CD4-positive, alpha-beta T cell treated with Interferon alpha-2 for 1 hour (primary cell): ENCODE results near the gene SMYD3.

Experiments
- DNase-seq, 2 donors: peaks; one replicate each; pipeline ENCODE4 v3.0.0-alpha.2; 2020 to 2022

Gene SMYD3

DNA sequence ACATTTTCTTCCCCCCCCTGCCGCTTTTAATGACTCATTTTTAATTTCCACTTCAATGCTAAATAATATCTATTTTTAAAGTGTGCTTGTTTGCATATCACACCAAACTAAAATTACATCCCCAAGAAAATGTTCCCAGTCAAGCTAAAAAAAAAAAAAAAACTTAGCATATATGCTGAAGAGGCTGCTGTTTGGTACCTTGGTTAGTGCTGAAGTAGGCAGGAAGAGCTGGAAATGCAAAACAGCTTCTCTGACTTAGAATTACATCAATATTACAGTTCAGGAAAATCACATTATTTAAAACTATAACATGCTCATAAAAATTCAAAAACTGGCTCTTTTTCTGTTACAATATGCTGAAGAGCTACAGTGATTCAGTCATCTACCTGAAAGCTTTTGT lies 372.3 kb downstream of the SMYD3 start:
- no peak for DNase-seq

DNA sequence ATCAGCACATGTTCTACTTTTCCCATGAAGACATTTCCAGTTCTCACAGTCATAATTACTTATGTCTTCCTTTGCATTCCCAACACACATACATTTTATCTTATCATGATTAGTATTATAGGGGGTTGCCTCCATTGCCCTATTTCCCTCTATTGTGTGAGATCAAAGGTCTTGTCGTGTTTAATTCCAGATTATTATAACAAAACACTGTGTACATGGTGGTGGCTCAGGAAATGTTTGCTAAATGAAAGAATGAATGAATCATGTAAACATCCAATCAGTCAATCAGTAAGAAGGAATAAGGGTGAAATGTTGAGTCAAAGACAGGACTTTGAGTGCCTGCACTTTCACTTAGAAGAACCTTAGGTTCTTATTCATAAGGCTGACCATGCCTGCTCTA lies 376.0 kb downstream of the SMYD3 start:
- DNase-seq = no peak

DNA sequence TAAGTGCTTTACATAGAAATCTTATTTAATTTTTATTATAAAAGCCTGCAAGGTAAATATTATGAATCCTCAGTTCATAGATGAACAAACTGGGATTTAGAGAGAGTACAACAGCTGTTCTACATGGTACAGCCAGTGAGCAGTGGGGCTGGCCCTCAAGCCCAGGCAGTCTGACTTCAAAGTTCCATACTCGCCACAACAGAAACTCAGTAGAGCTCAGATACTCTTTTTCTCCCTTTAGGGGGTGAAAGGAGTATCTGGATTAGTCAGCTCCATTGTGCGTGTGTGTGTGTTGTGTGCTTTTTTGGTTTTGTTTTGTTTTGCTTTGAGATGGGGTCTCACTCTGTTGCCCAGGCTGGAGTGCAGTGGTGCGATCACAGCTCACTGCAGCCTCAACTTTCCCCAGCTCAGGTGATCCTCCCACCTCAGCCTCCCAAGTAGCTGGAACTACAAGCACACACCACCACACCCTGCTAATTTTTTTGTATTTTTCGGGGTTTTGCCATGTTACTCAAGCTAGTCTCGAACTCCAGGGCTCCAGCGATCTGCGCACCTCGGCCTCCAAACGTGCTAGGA lies 378.5 kb downstream of the SMYD3 start:
- DNase-seq = no peak

DNA sequence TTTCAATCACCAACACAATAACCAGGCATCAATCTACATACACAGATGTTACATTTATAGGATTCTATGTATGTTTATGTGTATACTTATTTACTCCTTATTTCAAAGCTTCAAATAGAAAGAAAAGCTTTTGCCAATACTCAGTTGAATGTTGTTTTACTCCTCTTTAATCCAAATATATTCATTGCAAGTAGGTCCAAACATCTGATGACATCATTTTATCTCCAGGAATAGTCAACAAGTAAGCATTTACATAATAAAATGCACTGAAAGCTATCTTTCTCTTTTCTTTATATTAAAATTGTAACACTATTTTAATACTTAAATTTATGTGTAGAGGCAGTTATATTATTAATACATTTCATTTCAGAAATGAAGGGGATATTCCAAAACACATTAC lies 380.5 kb downstream of the SMYD3 start:
- DNase-seq = no peak

DNA sequence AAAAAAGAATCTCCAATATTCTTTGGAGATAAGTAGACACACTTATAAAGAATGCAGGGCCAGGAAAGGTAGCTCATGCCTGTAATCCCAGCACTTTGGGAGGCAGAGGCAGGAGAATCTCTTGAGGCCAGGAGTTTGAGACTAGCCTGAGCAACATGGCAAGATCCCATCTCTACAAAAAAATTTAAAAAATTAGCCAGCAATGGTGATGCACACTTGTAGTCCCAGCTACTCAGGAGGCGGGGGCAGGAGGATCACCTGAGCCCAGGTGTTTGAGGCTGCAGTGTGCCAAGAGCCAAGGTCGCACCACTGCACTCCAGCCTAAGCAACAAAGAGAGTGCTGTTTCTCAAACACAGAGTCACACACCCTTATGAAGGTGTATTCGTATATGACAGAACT lies 385.0 kb downstream of the SMYD3 start:
- no peak for DNase-seq

DNA sequence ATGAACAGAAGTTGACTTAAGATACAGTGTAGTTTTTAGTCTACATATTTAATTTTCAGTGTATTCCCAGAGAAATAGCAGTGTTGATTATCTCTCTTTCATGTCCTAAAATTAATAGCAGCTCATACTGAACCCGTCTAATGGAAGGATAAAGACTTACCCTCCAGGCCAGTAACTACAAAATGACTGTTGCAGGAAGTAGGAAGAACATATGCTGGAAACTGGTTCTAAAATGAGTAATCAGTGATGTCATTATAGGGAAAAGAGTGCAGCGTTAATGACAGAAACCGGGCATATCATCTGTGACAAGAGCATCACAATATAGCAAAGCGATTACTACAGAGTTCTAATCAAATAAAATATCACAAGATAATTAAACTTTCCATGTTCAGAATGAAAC lies 385.5 kb downstream of the SMYD3 start:
- no peak for DNase-seq

DNA sequence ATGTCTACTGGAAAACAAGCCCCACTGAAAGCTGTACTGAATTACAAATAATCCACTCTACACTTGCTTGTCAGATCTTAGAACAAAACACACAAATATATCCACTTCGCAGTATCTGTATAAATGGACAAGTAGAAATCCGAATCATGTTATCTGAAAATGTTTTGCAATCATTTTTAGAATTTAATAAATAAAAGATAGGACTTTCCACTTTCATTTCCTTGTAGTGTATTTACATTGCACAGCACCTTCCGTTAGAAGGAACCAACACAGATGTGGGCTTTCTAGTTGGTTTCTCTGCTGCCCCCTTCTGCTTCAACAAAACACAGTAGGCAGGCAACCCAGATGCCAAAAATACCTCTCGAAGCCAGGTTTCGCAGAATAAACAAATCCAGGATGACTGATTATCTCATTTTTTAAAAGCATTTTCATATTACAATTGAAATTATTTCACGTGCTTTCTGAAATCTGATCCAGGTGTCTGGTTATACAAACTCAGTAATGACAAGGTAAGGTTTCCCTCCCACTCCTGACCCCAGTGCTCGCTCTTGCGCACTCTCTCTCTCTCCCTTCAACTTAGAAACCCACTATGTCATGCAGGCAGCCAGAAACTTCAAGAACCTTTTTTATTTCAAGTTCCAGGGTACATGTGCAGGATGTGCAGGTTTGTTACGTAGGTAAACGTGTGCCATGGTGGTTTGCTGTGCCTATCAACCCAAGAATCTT lies 389.9 kb downstream of the SMYD3 start:
- peak; percentile 64 to 67 for DNase-seq

DNA sequence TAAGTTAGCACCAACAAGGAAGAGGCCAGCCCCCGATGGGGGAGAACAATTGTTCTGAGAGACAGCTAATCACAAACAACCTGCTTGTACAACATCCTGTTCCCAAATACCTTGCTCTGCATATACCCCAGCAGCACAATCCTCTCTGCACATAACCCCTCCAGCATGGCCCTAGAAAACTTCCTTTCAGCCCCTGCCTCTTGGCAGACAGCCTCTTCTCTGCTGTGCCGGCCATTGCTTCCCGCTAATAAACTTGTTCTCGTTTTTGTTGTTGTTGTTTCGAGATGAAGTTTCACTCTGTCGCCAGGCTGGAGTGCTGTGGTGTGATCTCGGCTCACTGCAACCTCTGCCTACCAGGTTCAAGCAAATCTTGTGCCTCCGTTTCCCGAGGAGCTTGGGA lies 392.7 kb downstream of the SMYD3 start:
- DNase-seq = no peak

DNA sequence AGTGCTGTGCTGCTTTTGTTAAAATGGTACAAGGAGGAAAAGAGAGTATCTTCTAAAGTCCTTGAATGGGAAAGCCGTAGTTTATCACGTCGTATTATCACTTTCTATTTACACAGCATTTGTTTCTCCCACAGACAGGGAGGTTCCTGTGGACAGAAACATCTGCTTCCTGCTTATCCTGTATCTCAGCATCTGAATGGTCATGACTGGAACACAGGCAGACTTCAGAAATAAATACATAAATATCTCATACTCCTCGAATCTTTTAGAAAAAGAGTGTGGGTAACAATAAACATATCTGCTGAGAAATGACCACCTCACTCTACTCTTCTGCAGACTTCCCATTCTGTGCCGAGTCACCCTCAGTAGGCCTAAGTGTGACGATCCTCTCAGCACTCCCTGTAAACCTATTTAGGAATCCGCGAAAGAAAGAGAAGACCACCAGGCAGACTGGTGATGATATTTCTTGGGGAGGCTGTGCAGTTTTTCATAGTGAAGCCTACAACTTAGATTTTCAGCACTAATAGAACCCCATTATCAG lies 393.5 kb downstream of the SMYD3 start:
- no peak for DNase-seq

DNA sequence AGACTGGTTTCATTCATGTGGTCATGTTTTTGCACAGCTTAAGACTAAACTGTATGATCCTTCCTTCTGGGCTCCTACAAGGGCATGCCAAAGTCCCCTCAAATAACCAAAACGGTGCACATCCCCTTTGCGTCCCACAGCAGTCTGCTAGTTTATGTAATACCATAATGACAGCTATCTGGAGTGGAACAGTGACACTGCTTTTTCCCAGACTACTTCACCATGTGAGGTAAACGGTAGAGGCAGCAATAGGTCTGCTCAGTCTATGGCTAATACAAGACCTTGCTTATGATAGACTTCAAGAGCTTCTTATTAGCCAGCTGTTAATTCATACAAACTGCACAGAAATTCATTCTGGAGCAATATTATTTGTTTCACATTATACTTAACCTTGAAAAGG lies 395.5 kb downstream of the SMYD3 start:
- no peak for DNase-seq

DNA sequence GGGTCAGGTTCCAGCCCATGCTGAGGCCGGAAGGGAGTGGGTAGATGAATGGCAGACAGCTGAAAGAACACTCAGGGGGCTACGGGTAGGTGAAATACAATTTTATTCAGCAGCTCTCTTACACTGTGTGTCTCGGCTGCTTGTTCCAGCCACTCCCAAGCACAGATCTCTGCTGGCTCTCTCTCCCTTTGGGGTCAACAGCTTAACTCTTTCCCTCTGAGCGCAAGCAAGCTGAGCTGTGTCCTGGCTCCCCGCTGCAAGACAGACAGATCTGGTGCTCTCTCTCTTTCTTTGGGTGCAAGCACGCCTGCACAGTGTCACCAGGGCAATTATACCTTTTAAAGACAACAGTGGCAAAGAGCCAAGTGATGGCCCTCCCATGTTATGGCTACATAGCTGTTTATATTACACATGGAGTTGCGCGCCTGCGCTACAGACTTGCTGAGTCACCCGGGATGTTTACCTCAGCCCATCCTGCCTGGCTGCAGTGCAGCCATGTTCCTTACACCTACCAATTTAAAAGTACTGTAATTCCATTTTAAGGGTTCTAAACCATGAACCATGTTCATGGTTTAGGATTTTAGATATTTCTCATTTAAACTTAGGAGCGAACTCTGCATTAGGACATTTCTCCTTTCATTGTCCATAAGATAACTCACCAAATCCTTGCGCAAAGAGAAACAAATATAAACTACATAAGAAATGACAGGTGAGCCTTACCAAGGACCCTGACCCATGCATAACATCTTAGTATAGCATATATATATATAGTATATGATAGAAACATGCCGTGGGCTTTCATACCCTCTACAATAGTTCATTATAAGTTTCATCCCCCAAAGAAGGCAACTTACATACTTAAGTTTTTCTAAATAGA lies 396.5 kb downstream of the SMYD3 start:
- DNase-seq = no peak

DNA sequence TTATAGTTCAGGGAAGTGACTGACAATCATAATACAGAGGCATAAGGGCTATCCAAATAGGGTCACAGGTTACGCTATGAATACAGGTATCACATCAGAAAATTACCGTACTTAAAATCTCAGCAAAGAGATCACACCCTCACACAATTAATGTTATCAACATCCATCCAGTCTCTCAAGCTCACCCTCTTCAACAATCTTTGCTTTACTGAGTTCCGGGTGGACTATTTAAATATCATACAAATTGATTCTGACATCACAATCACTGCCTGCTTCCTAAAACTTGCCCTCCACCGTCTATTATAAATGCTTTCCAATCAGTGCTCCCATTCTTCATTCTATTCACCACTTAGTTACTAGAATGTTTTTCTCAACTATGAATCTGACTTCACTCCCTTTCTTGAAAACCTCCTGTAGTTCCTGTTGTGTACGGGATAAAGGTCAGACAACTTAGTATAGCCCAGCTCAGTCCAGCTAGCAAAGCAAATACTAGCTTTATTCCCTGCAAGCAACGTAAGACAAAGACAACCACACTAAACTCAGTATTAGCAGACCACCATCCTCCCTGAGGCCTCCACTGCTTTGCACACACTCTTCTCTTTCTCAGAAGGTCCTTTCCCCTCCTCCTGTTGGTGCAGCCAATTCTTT lies 398.7 kb downstream of the SMYD3 start:
- DNase-seq = no peak

DNA sequence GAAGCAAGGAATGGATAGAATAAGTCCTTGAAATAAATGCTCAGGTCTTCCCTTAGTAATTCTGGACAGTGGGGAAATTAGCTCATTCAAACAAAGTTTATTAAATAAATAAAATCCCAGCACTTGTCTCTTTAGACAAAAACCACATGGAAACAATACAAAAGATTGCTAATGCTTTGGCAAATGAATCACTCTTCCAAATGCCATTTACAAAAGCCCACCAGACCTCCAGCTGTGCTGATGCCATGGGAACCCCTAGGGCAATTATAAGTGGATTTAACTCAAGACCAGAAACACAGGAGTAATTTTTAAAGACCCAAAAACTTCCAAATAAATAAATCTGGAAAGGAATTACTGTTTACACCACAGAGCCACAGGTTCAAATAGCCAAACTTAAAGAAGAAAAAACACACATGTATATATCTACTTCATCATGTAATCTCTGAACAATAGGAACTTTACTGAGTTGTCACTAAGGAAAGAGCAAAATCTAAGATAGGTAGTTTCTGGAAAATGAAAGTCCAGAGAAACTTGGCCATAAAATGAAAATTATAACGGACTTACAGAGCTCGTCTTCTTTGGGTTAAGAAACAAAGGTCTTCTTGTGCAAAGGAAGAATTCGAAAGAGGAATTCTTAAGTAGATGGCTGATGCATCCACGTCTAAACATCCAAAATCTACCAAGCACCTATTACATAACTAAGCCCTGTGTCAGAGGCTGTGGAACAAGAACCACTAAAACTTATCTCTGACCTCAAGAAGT lies 399.4 kb downstream of the SMYD3 start:
- no peak for DNase-seq

DNA sequence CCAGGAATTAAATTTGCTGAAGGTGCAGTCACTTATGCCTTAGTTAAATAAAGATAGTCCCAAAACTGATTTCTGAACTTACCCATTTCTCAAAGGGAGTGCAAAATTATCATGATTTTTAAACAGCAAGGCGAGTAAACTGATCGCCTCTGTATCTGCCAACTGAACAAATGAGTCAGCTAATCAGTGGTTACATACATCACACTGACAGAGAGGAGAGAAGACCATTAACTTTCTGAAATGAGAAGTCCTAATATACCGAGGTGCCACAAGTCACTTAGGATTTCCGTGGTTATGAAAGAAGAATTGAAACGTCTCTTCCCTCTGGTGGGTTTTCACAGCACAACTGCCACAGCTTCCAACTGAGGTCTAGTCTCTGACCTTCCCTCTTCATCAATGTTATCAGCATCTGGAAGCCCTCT lies 400.7 kb downstream of the SMYD3 start:
- DNase-seq = no peak

DNA sequence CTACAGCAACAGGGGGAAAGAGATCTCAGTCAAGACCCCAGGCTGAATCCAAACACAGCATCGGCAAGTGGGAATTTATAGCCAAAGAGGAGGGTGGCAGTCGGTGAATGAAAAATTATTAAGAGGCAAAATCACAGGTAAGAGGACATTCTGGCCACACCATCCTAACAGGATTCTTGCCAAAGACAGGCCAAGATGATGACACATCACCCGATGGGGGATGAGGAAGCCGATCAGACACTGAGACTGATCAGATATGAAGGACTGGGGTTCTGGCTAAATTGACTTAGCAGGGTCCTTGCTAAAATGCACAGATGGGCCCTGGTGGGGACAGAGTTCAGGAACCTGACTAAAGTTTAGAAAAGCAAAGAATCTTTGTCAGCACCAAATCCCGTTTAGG lies 402.2 kb downstream of the SMYD3 start:
- DNase-seq = no peak

DNA sequence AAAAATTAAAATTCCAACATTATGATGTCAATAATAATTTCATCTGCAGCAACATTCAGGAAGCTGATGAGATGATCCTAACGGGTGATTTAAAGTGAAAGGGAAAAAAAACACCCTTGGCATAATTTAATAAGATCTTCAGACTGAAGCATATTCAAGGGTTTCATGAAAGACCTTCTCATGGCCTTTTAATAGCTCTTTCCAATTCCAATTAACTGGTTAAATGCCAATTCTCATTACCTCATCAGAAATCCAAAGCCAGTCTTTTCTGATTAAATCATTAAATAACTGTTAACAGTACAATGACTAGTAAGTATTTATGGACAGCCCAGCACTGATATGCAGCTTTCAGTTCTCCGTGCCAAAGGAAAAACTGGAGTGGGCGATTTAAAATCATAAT lies 407.5 kb downstream of the SMYD3 start:
- no peak for DNase-seq

DNA sequence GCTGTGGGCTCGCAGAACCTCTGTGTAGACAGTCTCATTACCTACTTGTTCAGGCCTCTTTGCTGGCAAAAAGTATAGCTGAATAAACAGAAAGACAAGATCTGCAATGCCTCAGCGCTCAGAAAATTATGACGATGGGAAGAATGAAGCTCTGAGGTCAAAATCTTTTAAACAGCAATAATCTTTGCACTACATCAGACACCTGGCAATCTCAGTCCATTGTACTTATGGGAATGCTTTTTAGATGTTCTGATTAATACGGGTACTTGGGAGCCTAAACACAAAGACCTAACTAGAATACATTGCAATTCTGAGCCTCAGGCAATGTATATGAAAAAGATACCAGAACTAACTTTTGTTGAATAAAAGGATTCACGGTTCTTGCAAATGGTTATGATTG lies 410.7 kb downstream of the SMYD3 start:
- DNase-seq = no peak

DNA sequence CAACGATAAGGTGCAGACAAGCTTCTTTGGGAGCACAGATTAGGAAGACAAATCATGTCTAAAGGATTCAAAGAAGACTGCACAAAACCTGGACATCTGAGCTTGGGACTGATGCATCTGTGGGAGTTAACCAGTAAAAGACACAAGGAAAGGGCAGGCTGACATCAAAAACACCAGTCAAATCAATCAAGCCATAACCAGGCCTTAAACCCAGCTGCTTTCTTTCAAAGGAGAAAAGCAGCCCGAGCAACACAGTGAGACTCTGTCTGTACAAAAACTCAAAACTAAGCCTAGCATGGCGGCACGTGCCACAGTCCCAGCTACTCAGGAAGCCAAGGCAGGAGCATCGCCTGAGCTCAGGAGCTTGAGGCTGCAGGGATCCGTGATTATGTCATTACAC lies 411.6 kb downstream of the SMYD3 start:
- DNase-seq = no peak

DNA sequence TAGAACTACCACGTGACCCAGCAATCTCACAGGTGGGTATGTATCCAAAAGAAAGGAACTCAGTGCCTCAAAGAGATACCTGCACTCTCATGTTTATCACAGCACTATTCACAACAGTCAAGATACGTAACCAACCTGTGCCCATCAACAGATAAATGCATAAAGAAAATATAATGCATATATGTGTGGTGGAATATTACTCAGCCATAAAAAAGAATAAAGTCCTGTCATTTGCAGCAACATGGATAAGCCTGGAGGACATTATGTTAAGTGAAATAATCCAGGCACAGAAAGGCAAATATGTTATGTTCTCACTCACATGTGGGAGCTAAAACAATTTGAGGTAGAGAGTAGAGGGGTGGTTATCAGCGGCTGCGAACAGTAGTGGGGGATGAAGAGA lies 413.8 kb downstream of the SMYD3 start:
- DNase-seq = no peak

DNA sequence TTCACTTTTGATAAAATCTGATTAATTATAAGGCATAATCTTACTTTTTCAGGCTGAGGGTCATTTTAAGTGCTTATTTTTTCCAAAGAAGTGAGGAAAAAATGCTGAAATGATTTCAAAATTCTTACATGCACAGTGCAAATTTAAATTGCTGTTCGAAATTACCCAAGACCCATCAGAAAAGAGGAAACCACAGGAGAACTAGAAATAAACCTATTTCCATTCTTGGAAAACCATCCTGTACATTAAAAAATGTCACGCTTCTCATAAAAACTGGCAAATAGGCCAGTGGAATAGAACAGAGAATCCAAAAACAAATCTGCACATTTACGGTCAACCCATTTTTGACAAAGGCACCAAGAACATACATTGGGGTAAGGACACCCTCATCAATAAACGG lies 414.9 kb downstream of the SMYD3 start:
- no peak for DNase-seq

DNA sequence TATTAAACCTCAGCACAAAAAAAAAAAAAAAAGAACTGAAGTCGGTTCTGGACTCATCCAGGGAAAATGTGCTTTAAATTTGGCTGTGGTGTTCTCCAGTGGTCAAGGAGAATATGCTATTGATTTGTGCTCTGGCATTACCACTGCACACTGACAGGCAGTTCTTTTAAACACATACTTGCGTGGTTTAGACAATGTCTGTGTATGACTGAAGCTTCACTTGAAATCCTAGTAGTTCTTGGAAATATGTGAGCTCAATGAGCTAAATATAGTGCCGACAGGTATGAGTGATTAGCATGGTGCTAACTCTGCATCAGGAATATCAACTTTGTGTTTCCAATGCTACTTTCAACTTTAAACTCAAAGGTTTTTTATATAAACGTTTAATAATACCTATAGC lies 415.6 kb downstream of the SMYD3 start:
- DNase-seq = no peak

DNA sequence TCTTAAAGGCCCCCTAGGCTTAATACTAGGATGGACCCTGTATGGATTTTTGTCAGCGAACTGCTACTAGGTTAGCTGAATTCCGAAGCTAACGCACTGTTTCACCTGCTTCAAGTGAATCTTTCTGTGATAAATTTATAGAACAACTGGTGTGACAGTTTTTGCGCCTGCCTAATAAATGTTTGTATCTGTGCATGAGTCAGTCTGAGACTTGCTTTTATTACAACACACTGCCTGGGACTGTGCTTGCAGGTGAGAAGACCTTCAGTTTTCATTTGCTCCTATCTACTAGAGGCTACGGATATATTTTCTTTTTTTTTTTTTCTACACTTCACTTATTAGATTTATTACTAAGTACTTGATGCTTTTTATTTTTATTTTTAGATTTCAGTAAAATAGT lies 420.9 kb downstream of the SMYD3 start:
- DNase-seq = no peak

DNA sequence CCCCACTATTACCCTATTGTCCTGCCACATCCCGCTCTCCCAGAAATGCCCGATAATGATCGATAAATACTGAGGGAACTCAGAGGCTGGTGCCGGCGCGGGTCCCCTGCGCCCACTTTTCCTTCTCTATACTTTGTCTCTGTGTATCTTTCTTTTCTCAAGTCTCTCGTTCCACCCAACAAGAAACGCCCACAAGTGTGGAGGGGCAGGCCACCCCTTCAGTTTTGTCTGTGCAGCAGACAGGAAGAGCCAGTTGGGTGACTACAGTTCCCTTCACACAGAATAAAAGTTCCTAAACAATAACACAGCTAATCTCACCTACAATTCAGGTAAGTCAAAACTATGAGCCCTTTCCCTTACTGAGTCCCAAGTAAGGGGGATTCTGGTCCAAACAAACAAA lies 423.7 kb downstream of the SMYD3 start:
- DNase-seq = no peak
